Loucy (cell line): ENCODE measurements around the gene MAP2.

Experiments used
- CTCF ChIP-seq: fragments of 200-600 bp; sonication (generic); conservative IDR thresholded peaks from 2 replicates; pipeline ENCODE4 v1.5.1; 2014; ENCODE audit warnings: mild to moderate bottlenecking, antibody characterized with exemption, low read length
- EZH2phosphoT487 ChIP-seq: fragments of 200-600 bp; IDR thresholded peaks from 2 replicates; pipeline ENCODE4 v1.6.1; 2018; ENCODE audit warnings: antibody characterized with exemption, mild to moderate bottlenecking, moderate library complexity, borderline replicate concordance

GRCh38 chr2:209472871-209473270, 49.0 kb downstream of the MAP2 start:
- TF ChIP-seq CTCF (no peak), EZH2phosphoT487 (no peak)
